HepG2 (cell line): ENCODE measurements around the gene ACSL3. TPM values are rescaled to one million over a fixed set of nuclear protein-coding genes. Genes with fewer than 3 reads are reported as not detected.
A peak's percentile ranks its signal among the peaks of the same experiment; 100 is the strongest.

Experiments
- ATAC-seq: fragments of 200-7000 bp; cut with Tn5 transposase; 3 replicates; pipeline ENCODE4 v1.9.1; 2020; ENCODE audit warnings: mild to moderate bottlenecking, moderate library complexity
- BruUV-seq: library from RNA; stranded (reverse); fragments of 400-500 nt; replicated peaks from 2 replicates; lab custom pipeline; 2021; lab: Mats Ljungman, UMichigan
- CTCF ChIA-PET: fragments of 300-600 bp; formaldehyde crosslinking; extraction: SDS; loops from one replicate; lab custom pipeline; 2021; ENCODE audit warnings: low total read pairs, inconsistent platforms, low intra/inter-chr PET ratio; lab: Yijun Ruan, JAX
- POLR2A ChIA-PET: fragments of 350-600 bp; sonication (Branson Sonifier 250); formaldehyde crosslinking; loops from one replicate; lab custom pipeline; 2020; ENCODE audit warnings: antibody characterized with exemption, inconsistent platforms; lab: Yijun Ruan, JAX
- DNase-seq: peaks from one replicate; pipeline ENCODE4 v3.0.0-alpha.2; 2015; ENCODE audit warnings: low spot score
- FAIRE-seq: peaks from 3 replicates; lab custom pipeline; 2011; peaks lifted over from hg19 to GRCh38; lab: Jason Lieb, UNC
- H2AFZ ChIP-seq: one replicate; pipeline ENCODE4 v1.6.1; 2011; ENCODE audit warnings: low read length, inconsistent platforms
- H3K27ac ChIP-seq: fragments of 300-600 bp; 3 replicates; pipeline ENCODE4 v1.8.0; 2011; ENCODE audit warnings: mixed run types, mild to moderate bottlenecking, mixed read lengths, low read length, inconsistent platforms; ENCODE audit not compliant: insufficient read depth; ENCODE audit errors: extremely low read length
- H3K27me3 ChIP-seq, 2 experiments: fragments of 200-600 bp in 1 of 2; 2 replicates in 1 of 2; 3 replicates in 1 of 2; pipeline versions ENCODE4 v1.6.0 to v1.8.0; 2011; ENCODE audit warnings: low read length in 2 of 2, mild to moderate bottlenecking in 2 of 2, moderate library complexity in 2 of 2, inconsistent platforms in 1 of 2; ENCODE audit not compliant: insufficient read depth in 2 of 2, control insufficient read depth in 1 of 2
- H3K36me3 ChIP-seq, 2 experiments: fragments of 200-600 bp in 1 of 2; replicated peaks in 1 of 2; 2 replicates in 1 of 2; 3 replicates in 1 of 2; pipeline versions ENCODE4 v1.5.1 to v1.8.0; 2011; ENCODE audit warnings: low read length in 2 of 2, inconsistent platforms in 1 of 2; ENCODE audit not compliant: insufficient read depth in 2 of 2, control insufficient read depth in 1 of 2
- H3K4me1 ChIP-seq: 2 replicates; pipeline ENCODE4 v1.5.1; 2012; ENCODE audit warnings: low read length, inconsistent platforms; ENCODE audit not compliant: insufficient read depth
- H3K4me2 ChIP-seq: 2 replicates; pipeline ENCODE4 v1.6.0; 2011; ENCODE audit warnings: low read depth, low read length, inconsistent platforms
- H3K4me3 ChIP-seq, 3 experiments: fragments of 200-600 bp in 1 of 3; sonication (generic), shearing (Covaris generic) in 1 of 3; replicated peaks in 1 of 3; 2 replicates each; pipeline ENCODE4 v1.5.1; 2011 to 2016; ENCODE audit warnings: low read length in 3 of 3, inconsistent platforms in 2 of 3, low read depth in 2 of 3, mild to moderate bottlenecking in 2 of 3, control low read depth in 1 of 3, mixed read lengths in 1 of 3; ENCODE audit not compliant: insufficient read depth in 1 of 3
- H3K79me2 ChIP-seq: one replicate; pipeline ENCODE4 v1.6.1; 2011; ENCODE audit warnings: low read length, inconsistent platforms; ENCODE audit not compliant: insufficient read depth
- H3K9ac ChIP-seq: 2 replicates; pipeline ENCODE4 v1.6.0; 2011; ENCODE audit warnings: mild to moderate bottlenecking, low read depth, low read length, inconsistent platforms; ENCODE audit not compliant: insufficient read depth
- H3K9me3 ChIP-seq: 2 replicates; pipeline ENCODE4 v1.5.1; 2012; ENCODE audit warnings: mild to moderate bottlenecking, low read length
- H4K20me1 ChIP-seq: 2 replicates; pipeline ENCODE4 v1.6.0; 2011; ENCODE audit warnings: inconsistent platforms, mild to moderate bottlenecking, low read length, moderate library complexity; ENCODE audit not compliant: insufficient read depth
- ATF1 ChIP-seq: IDR thresholded peaks from 2 replicates; pipeline ENCODE4 v1.6.1; 2016; ENCODE audit warnings: mild to moderate bottlenecking, control low read depth
- CEBPB ChIP-seq: IDR thresholded peaks from 2 replicates; pipeline ENCODE4 v1.6.1; 2011; ENCODE audit warnings: low read depth, low read length, improper control_type of control experiment, borderline replicate concordance
- FOSL2 ChIP-seq: sonication (generic); formaldehyde crosslinking; IDR thresholded peaks from 2 replicates; pipeline ENCODE4 v1.4.0; 2020; ENCODE audit warnings: missing genetic modification reagents
- GATAD2A ChIP-seq: IDR thresholded peaks from 2 replicates; pipeline ENCODE4 v1.6.1; 2016
- HOXA7 ChIP-seq: sonication (generic); formaldehyde crosslinking; IDR thresholded peaks from 2 replicates; pipeline ENCODE4 v1.8.1; 2022; ENCODE audit warnings: mild to moderate bottlenecking, missing genetic modification reagents, moderate library complexity
- PLSCR1 ChIP-seq: sonication (generic); formaldehyde crosslinking; IDR thresholded peaks from 2 replicates; pipeline ENCODE4 v1.5.0; 2020; ENCODE audit warnings: missing genetic modification reagents, mild to moderate bottlenecking, borderline replicate concordance
- POLR2G ChIP-seq: fragments of 200-400 bp; formaldehyde crosslinking; IDR thresholded peaks from 2 replicates; pipeline ENCODE4 v1.6.1; 2018; ENCODE audit warnings: mild to moderate bottlenecking, low read depth, low read length, moderate library complexity
- SNAPC5 ChIP-seq: sonication (generic); formaldehyde crosslinking; IDR thresholded peaks from 2 replicates; pipeline ENCODE4 v1.8.1; 2023; ENCODE audit warnings: mild to moderate bottlenecking, missing genetic modification reagents, borderline replicate concordance
- STAG1 ChIP-seq: sonication (generic); formaldehyde crosslinking; IDR thresholded peaks from 2 replicates; pipeline ENCODE4 v1.4.0; 2020; ENCODE audit warnings: missing genetic modification reagents
- ZFP37 ChIP-seq: sonication (generic); formaldehyde crosslinking; IDR thresholded peaks from 2 replicates; pipeline ENCODE4 v1.4.0; 2020; ENCODE audit warnings: missing genetic modification reagents, borderline replicate concordance
- ZNF136 ChIP-seq: sonication (generic); formaldehyde crosslinking; IDR thresholded peaks from 2 replicates; pipeline ENCODE4 v1.8.1; 2022; ENCODE audit warnings: low read depth, mild to moderate bottlenecking, moderate library complexity, missing genetic modification reagents
- ZNF629 ChIP-seq: sonication (generic); formaldehyde crosslinking; conservative IDR thresholded peaks from 2 replicates; pipeline ENCODE4 v1.5.0; 2020; ENCODE audit warnings: missing genetic modification reagents
- WGBS: methylation state at CpG from one replicate; pipeline ENCODE4 v1.1.6; 2017; ENCODE audit warnings: low lambda C conversion rate; 5-methylcytosine and 5-hydroxymethylcytosine counted together
- in situ Hi-C: cut with HindIII; loops from 2 replicates; pipeline ENCODE4 v1.10.0; 2017; ENCODE audit warnings: low pct_unique_long_range_greater_than_20kb; ENCODE audit not compliant: extremely low pct_ligation_motif_present
- intact Hi-C: fragments of 100-400 bp; cut with micrococcal nuclease; formaldehyde crosslinking; loops from one replicate; pipeline ENCODE4 v1.10.0; 2022; ENCODE audit not compliant: unreplicated experiment
- polyA plus RNA-seq, 8 experiments: library from polyadenylated mRNA; depleted of rRNA in 3 of 8; stranded (reverse) in 7 of 8; unstranded in 1 of 8; fragments of >200 nt; fragmentation: Illumina TruSeq in 4 of 8; extraction: Trizol in 4 of 8; gene quantifications; 2 replicates each; pipeline versions ENCODE4 v1.2.1 to v1.2.3, GENCODE V29; 2011 to 2016; ENCODE audit warnings: low read depth in 4 of 8, missing spikeins in 1 of 8, mixed read lengths in 1 of 8; ENCODE audit not compliant: insufficient read depth in 1 of 8
- total RNA-seq, 5 experiments: library from RNA; depleted of rRNA; stranded (reverse); fragments of >200 nt; fragmentation: Illumina TruSeq; extraction: Trizol; gene quantifications; 2 replicates each; pipeline ENCODE4 v1.2.3, GENCODE V29; 2016; ENCODE audit warnings: low read depth in 1 of 5
- TF ChIP-seq, protein P1 (sequence below): sonication (generic); formaldehyde crosslinking; conservative IDR thresholded peaks from 2 replicates; pipeline ENCODE4 v1.8.0; 2022; ENCODE audit warnings: missing genetic modification reagents
- TF ChIP-seq, protein P2 (sequence below): sonication (generic); formaldehyde crosslinking; IDR thresholded peaks from 2 replicates; pipeline ENCODE4 v1.4.0; 2020; ENCODE audit warnings: missing genetic modification reagents, borderline replicate concordance

Gene ACSL3
- total and polyA plus RNA-seq, 2 of the 13 experiments (the other 11 are each of a cell fraction or from before 2014, with no cell fraction given) = 305 to 365 TPM

GRCh38 chr2:222835823-222836151, 25.0 kb upstream of the ACSL3 start (continued):
- TF ChIP-seq, protein P1, sequence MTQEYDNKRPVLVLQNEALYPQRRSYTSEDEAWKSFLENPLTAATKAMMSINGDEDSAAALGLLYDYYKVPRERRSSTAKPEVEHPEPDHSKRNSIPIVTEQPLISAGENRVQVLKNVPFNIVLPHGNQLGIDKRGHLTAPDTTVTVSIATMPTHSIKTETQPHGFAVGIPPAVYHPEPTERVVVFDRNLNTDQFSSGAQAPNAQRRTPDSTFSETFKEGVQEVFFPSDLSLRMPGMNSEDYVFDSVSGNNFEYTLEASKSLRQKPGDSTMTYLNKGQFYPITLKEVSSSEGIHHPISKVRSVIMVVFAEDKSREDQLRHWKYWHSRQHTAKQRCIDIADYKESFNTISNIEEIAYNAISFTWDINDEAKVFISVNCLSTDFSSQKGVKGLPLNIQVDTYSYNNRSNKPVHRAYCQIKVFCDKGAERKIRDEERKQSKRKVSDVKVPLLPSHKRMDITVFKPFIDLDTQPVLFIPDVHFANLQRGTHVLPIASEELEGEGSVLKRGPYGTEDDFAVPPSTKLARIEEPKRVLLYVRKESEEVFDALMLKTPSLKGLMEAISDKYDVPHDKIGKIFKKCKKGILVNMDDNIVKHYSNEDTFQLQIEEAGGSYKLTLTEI = no peak
- no peak for TF ChIP-seq POLR2G

DNA sequence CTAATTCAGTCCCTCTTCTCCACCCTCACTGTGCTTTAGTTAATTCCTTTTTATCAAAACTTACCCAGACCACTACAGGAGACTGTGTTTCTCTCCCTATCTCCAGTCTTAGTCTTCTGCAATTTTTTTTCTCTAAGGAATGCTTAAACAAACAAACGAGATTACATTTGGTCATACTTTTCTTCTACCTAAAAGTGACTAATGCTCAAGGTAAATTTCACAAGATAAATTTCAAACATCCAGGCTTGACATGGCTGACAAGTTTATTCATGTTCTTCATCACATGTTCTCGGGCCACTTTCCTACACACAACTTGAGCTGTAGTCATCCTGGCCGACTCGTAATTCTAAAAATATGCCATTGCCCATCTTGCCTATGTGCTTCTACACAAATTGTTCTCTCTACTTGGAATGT, 23.2 kb upstream of the ACSL3 start:
- ChIA-PET POLR2A (interaction anchor here (2.4 kb wide), 1 partner anchor 41 kb away, joined by 12 read pairs; no protein-coding TSS in a partner anchor), CTCF (no interaction called here)
- no peaks in the 10 kb centered on the region for H3K36me3 ChIP-seq
- FAIRE-seq (no peak), DNase-seq (peak; percentile 63), ATAC-seq (no peak)
- no peak overlapping the region for H3K9ac ChIP-seq
- H3K27me3 ChIP-seq = no peaks in the 10 kb centered on the region
- no peak overlapping the region for H3K4me3 ChIP-seq
- no TSS peak for BruUV-seq
- 29% methylated on average over 4 of the region's 4 CpGs for WGBS
- H3K9me3 ChIP-seq = no peaks in the 10 kb centered on the region
- H2AFZ ChIP-seq = no peak overlapping the region
- no peaks in the 10 kb centered on the region for H4K20me1 ChIP-seq
- in situ Hi-C loops (no loop called here), intact Hi-C loops (no loop called here)
- peak overlapping the region; percentile 33 for H3K4me2 ChIP-seq
- no peak overlapping the region for H3K27ac ChIP-seq
- H3K4me1 ChIP-seq = peaks cover 51% of the 10 kb centered on the region
- H3K79me2 ChIP-seq = no peaks in the 10 kb centered on the region
- TF ChIP-seq GATAD2A (CRISPR knock-in tag) (peak; percentile 24; the same call in 1 of the 2 replicates), ZNF629 (CRISPR knock-in tag) (no peak), ZFP37 (no peak), HOXA7 (no peak), SNAPC5 (CRISPR knock-in tag) (no peak), STAG1 (no peak), FOSL2 (CRISPR knock-in tag) (peak; percentile 51; the same call in 1 of the 2 replicates), PLSCR1 (CRISPR knock-in tag) (no peak), ATF1 (no peak), CEBPB (0 out of 2 replicates have a peak, but pooled peaks have one; percentile 11), ZNF136 (no peak)
- TF ChIP-seq, protein P2, sequence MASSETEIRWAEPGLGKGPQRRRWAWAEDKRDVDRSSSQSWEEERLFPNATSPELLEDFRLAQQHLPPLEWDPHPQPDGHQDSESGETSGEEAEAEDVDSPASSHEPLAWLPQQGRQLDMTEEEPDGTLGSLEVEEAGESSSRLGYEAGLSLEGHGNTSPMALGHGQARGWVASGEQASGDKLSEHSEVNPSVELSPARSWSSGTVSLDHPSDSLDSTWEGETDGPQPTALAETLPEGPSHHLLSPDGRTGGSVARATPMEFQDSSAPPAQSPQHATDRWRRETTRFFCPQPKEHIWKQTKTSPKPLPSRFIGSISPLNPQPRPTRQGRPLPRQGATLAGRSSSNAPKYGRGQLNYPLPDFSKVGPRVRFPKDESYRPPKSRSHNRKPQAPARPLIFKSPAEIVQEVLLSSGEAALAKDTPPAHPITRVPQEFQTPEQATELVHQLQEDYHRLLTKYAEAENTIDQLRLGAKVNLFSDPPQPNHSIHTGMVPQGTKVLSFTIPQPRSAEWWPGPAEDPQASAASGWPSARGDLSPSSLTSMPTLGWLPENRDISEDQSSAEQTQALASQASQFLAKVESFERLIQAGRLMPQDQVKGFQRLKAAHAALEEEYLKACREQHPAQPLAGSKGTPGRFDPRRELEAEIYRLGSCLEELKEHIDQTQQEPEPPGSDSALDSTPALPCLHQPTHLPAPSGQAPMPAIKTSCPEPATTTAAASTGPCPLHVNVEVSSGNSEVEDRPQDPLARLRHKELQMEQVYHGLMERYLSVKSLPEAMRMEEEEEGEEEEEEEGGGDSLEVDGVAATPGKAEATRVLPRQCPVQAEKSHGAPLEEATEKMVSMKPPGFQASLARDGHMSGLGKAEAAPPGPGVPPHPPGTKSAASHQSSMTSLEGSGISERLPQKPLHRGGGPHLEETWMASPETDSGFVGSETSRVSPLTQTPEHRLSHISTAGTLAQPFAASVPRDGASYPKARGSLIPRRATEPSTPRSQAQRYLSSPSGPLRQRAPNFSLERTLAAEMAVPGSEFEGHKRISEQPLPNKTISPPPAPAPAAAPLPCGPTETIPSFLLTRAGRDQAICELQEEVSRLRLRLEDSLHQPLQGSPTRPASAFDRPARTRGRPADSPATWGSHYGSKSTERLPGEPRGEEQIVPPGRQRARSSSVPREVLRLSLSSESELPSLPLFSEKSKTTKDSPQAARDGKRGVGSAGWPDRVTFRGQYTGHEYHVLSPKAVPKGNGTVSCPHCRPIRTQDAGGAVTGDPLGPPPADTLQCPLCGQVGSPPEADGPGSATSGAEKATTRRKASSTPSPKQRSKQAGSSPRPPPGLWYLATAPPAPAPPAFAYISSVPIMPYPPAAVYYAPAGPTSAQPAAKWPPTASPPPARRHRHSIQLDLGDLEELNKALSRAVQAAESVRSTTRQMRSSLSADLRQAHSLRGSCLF (CRISPR knock-in tag) = no peak
